ENCODE data around the gene SNAP47.

SNAP47 gene

GRCh38 chr1:227774051-227774731 is 39.0 kb downstream of the SNAP47 start:
- ChIA-PET POLR2A (no interaction called here), CTCF (interaction anchor here (3.8 kb wide), 1 partner anchor 12 kb away, joined by 15 read pairs; no protein-coding TSS in a partner anchor)
- Histone ChIP-seq H3K4me1 (ENCODE audit: control extremely low read depth in 1 of 4, control insufficient read depth in 4 of 4, insufficient read depth in 4 of 4, low read length in 3 of 4) (no peaks in the 10 kb centered on the region), H3K9me3 (ENCODE audit: control extremely low read depth in 1 of 5, control insufficient read depth in 4 of 5, insufficient read depth in 2 of 5, low read depth in 1 of 5, low read length in 4 of 5) (no peaks in the 10 kb centered on the region), H3K27ac (ENCODE audit: insufficient read depth in 1 of 2, low read depth in 1 of 2, low read length in 2 of 2, poor library complexity in 1 of 2, severe bottlenecking in 2 of 2) (no peak overlapping the region), H3K27me3 (replicated peaks in 2 of 5; ENCODE audit: control insufficient read depth in 4 of 5, insufficient read depth in 5 of 5, low read length in 4 of 5) (no peaks in the 10 kb centered on the region), H3K36me3 (ENCODE audit: control insufficient read depth in 4 of 4, insufficient read depth in 4 of 4, low read length in 3 of 4) (peaks cover 9 to 36% (median 27%) of the 10 kb centered on the region in 4 experiments), H3K4me3 (ENCODE audit: control insufficient read depth in 1 of 7, extremely low read depth in 1 of 7, insufficient read depth in 4 of 7, low read depth in 2 of 7, low read length in 6 of 7) (no peak overlapping the region)
- 99% methylated on average over 11 of the region's 13 CpGs for WGBS (ENCODE audit: insufficient coverage)
- DNase-seq: no peak

DNA sequence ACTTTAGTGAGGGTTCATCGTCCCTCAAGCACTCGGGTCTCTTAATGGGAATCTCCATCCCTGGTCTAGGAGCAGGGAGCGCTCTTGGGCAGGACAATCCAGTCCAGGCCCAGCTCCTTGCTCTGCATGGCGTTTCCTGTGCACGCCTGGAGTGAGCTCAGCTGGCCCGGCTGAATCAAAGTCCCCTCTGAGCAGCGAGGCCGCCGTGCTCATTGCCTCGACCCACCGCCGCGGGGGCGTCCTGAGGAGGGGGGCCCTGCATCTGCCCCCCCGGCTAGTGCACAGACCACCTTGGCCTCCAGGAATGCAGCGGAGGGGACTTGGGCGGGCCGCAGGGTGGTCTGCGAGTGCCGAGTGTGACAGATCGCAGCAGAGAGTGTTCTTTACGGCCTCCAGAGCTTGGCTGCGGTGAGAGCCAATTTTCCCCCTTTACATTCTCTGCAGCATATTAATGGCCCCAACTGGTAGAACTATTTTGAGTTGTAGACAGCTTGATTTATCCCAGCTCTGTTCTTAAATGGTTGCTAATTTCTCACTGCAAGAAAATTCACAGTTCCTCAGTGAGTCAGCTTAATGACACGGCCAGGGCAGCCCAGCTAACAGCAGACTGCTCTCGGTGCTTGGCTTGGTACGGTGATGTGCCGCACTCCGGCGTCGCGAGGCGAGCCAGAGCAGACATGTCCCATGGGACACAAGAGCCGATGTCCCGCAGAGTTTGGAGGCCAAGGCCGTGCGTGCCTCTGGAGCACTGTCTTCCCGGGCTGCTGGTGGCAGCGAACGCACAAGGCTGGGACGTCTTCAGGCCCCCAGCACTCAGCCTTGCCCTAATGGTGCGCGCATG is 39.8 kb downstream of the SNAP47 start:
- no peak for DNase-seq
- Histone ChIP-seq H3K4me3 (ENCODE audit: control insufficient read depth in 1 of 7, extremely low read depth in 1 of 7, insufficient read depth in 4 of 7, low read depth in 2 of 7, low read length in 6 of 7) (no peak overlapping the region), H3K9me3 (ENCODE audit: control extremely low read depth in 1 of 5, control insufficient read depth in 4 of 5, insufficient read depth in 2 of 5, low read depth in 1 of 5, low read length in 4 of 5) (no peaks in the 10 kb centered on the region), H3K27me3 (replicated peaks in 2 of 5; ENCODE audit: control insufficient read depth in 4 of 5, insufficient read depth in 5 of 5, low read length in 4 of 5) (no peaks in the 10 kb centered on the region), H3K27ac (ENCODE audit: insufficient read depth in 1 of 2, low read depth in 1 of 2, low read length in 2 of 2, poor library complexity in 1 of 2, severe bottlenecking in 2 of 2) (no peak overlapping the region), H3K36me3 (ENCODE audit: control insufficient read depth in 4 of 4, insufficient read depth in 4 of 4, low read length in 3 of 4) (peaks cover 7 to 29% (median 24%) of the 10 kb centered on the region in 4 experiments), H3K4me1 (ENCODE audit: control extremely low read depth in 1 of 4, control insufficient read depth in 4 of 4, insufficient read depth in 4 of 4, low read length in 3 of 4) (no peaks in the 10 kb centered on the region)
- POLR2A ChIA-PET: no interaction called here
- 95% methylated on average over 40 of the region's 42 CpGs for WGBS (ENCODE audit: insufficient coverage)
- CTCF ChIA-PET: interaction anchor here (1.0 to 3.8 kb wide), 4 partner anchors 8 to 171 kb away, joined by 3 to 15 read pairs (median 4); no protein-coding TSS in a partner anchor

DNA sequence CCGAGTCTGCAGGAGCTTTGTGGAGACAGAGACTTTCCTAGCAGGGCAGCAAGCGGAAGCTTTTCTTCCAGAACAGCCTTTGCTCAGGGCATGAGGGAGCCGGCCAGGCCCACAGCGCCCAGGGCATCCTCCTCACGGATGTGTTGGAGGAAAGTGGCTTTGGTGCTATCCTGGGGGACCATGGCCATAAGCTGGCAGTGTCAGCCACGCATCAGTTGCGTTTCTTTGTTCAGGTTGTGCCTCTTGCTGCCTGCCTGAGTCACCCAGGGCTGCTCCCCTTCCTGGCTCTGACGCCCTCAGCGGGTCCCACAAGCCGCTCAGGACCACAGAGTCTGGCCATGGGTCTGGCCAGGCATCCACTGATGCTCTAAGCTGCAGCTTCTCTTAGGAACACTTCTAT is 40.6 kb downstream of the SNAP47 start:
- ChIA-PET CTCF (interaction anchor here (1.0 to 3.8 kb wide), 4 partner anchors 9 to 170 kb away, joined by 3 to 15 read pairs (median 4); no protein-coding TSS in a partner anchor), POLR2A (no interaction called here)
- Histone ChIP-seq H3K4me3 (ENCODE audit: control insufficient read depth in 1 of 7, extremely low read depth in 1 of 7, insufficient read depth in 4 of 7, low read depth in 2 of 7, low read length in 6 of 7) (no peak overlapping the region), H3K4me1 (ENCODE audit: control extremely low read depth in 1 of 4, control insufficient read depth in 4 of 4, insufficient read depth in 4 of 4, low read length in 3 of 4) (no peaks in the 10 kb centered on the region), H3K27me3 (replicated peaks in 2 of 5; ENCODE audit: control insufficient read depth in 4 of 5, insufficient read depth in 5 of 5, low read length in 4 of 5) (no peaks in the 10 kb centered on the region), H3K9me3 (ENCODE audit: control extremely low read depth in 1 of 5, control insufficient read depth in 4 of 5, insufficient read depth in 2 of 5, low read depth in 1 of 5, low read length in 4 of 5) (no peaks in the 10 kb centered on the region), H3K36me3 (ENCODE audit: control insufficient read depth in 4 of 4, insufficient read depth in 4 of 4, low read length in 3 of 4) (peaks cover 7 to 27% (median 19%) of the 10 kb centered on the region in 4 experiments), H3K27ac (ENCODE audit: insufficient read depth in 1 of 2, low read depth in 1 of 2, low read length in 2 of 2, poor library complexity in 1 of 2, severe bottlenecking in 2 of 2) (no peak overlapping the region)
- no peak for DNase-seq
- WGBS (ENCODE audit: insufficient coverage): 96% methylated on average over 10 of the region's 10 CpGs

- ChIA-PET CTCF (interaction anchor here (1.0 to 1.2 kb wide), 2 partner anchors 10 to 170 kb away, joined by 3 to 4 read pairs; no protein-coding TSS in a partner anchor), POLR2A (no interaction called here)
- no peak overlapping the region for H3K27ac ChIP-seq (ENCODE audit: insufficient read depth in 1 of 2, low read depth in 1 of 2, low read length in 2 of 2, poor library complexity in 1 of 2, severe bottlenecking in 2 of 2)
- no peak for DNase-seq
- peaks cover 7 to 32% (median 18%) of the 10 kb centered on the region in 4 experiments for H3K36me3 ChIP-seq (ENCODE audit: control insufficient read depth in 4 of 4, insufficient read depth in 4 of 4, low read length in 3 of 4)
- H3K27me3 ChIP-seq (replicated peaks in 2 of 5; ENCODE audit: control insufficient read depth in 4 of 5, insufficient read depth in 5 of 5, low read length in 4 of 5): no peaks in the 10 kb centered on the region
- H3K4me1 ChIP-seq (ENCODE audit: control extremely low read depth in 1 of 4, control insufficient read depth in 4 of 4, insufficient read depth in 4 of 4, low read length in 3 of 4): no peaks in the 10 kb centered on the region
- H3K9me3 ChIP-seq (ENCODE audit: control extremely low read depth in 1 of 5, control insufficient read depth in 4 of 5, insufficient read depth in 2 of 5, low read depth in 1 of 5, low read length in 4 of 5): no peaks in the 10 kb centered on the region
- no peak overlapping the region for H3K4me3 ChIP-seq (ENCODE audit: control insufficient read depth in 1 of 7, extremely low read depth in 1 of 7, insufficient read depth in 4 of 7, low read depth in 2 of 7, low read length in 6 of 7)
- 93% methylated on average over 7 of the region's 7 CpGs for WGBS (ENCODE audit: insufficient coverage)
Measured at GRCh38 chr1:227776331-227776771, 41.1 kb downstream of the SNAP47 start.

- DNase-seq: no peak
- 94% methylated on average over 9 of the region's 11 CpGs for WGBS (ENCODE audit: insufficient coverage)
- H3K27ac ChIP-seq (ENCODE audit: insufficient read depth in 1 of 2, low read depth in 1 of 2, low read length in 2 of 2, poor library complexity in 1 of 2, severe bottlenecking in 2 of 2): no peak overlapping the region
- H3K36me3 ChIP-seq (ENCODE audit: control insufficient read depth in 4 of 4, insufficient read depth in 4 of 4, low read length in 3 of 4): peaks cover 7 to 29% (median 18%) of the 10 kb centered on the region in 4 experiments
- ChIA-PET CTCF (no interaction called here), POLR2A (no interaction called here)
- H3K4me1 ChIP-seq (ENCODE audit: control extremely low read depth in 1 of 4, control insufficient read depth in 4 of 4, insufficient read depth in 4 of 4, low read length in 3 of 4): no peaks in the 10 kb centered on the region
- H3K27me3 ChIP-seq (replicated peaks in 2 of 5; ENCODE audit: control insufficient read depth in 4 of 5, insufficient read depth in 5 of 5, low read length in 4 of 5): no peaks in the 10 kb centered on the region
- H3K4me3 ChIP-seq (ENCODE audit: control insufficient read depth in 1 of 7, extremely low read depth in 1 of 7, insufficient read depth in 4 of 7, low read depth in 2 of 7, low read length in 6 of 7): no peak overlapping the region
- H3K9me3 ChIP-seq (ENCODE audit: control extremely low read depth in 1 of 5, control insufficient read depth in 4 of 5, insufficient read depth in 2 of 5, low read depth in 1 of 5, low read length in 4 of 5): no peaks in the 10 kb centered on the region
Measured at GRCh38 chr1:227777156-227777555, 41.9 kb downstream of the SNAP47 start.

DNA sequence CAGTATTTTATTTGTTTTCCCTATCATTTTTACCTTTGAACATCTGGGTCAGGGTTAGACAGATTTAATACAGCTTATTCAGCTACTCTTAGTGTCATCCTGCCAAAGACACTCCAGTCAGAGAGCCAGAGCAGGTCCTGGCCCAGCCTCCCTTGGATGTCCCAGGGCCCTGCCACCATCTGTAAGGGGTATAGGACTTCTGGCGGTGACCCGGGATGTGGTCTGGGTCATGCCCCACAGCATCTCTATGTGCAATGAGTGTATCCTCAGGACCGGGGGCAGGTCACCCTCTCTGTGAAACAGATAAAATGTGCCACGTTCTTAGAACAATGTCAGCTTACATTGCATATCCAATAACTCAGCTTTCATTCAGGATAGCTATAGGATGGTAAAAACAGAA is 42.4 kb downstream of the SNAP47 start:
- Histone ChIP-seq H3K4me1 (ENCODE audit: control extremely low read depth in 1 of 4, control insufficient read depth in 4 of 4, insufficient read depth in 4 of 4, low read length in 3 of 4) (no peaks in the 10 kb centered on the region), H3K27me3 (replicated peaks in 2 of 5; ENCODE audit: control insufficient read depth in 4 of 5, insufficient read depth in 5 of 5, low read length in 4 of 5) (no peaks in the 10 kb centered on the region), H3K9me3 (ENCODE audit: control extremely low read depth in 1 of 5, control insufficient read depth in 4 of 5, insufficient read depth in 2 of 5, low read depth in 1 of 5, low read length in 4 of 5) (no peaks in the 10 kb centered on the region), H3K36me3 (ENCODE audit: control insufficient read depth in 4 of 4, insufficient read depth in 4 of 4, low read length in 3 of 4) (peaks cover 7 to 30% (median 18%) of the 10 kb centered on the region in 4 experiments), H3K4me3 (ENCODE audit: control insufficient read depth in 1 of 7, extremely low read depth in 1 of 7, insufficient read depth in 4 of 7, low read depth in 2 of 7, low read length in 6 of 7) (no peak overlapping the region), H3K27ac (ENCODE audit: insufficient read depth in 1 of 2, low read depth in 1 of 2, low read length in 2 of 2, poor library complexity in 1 of 2, severe bottlenecking in 2 of 2) (no peak overlapping the region)
- ChIA-PET CTCF (no interaction called here), POLR2A (no interaction called here)
- no CpG with 5 or more reads among the region's 4 CpGs for WGBS (ENCODE audit: insufficient coverage)
- DNase-seq: no peak
